Renal cortical epithelial cell (primary cell): ENCODE measurements around the gene YWHAE. TPM values are rescaled to one million over a fixed set of nuclear protein-coding genes. Genes with fewer than 3 reads are reported as not detected.
"Not testable (repeated sequence)": the region's sequence is repeated elsewhere in the genome, so short reads cannot be mapped to it uniquely, and the experiment has no call there.

Experiments
- DNase-seq: peaks from one replicate; pipeline ENCODE4 v3.0.0-alpha.2; 2011; ENCODE audit warnings: low read depth
- total RNA-seq: library from RNA; depleted of rRNA; stranded (reverse); fragments of >200 nt; gene quantifications from 2 replicates; pipeline ENCODE4 v1.2.3, GENCODE V29; 2014

Gene YWHAE
- total RNA-seq, 1 donor from 2014 or later = 1,023 TPM

DNA sequence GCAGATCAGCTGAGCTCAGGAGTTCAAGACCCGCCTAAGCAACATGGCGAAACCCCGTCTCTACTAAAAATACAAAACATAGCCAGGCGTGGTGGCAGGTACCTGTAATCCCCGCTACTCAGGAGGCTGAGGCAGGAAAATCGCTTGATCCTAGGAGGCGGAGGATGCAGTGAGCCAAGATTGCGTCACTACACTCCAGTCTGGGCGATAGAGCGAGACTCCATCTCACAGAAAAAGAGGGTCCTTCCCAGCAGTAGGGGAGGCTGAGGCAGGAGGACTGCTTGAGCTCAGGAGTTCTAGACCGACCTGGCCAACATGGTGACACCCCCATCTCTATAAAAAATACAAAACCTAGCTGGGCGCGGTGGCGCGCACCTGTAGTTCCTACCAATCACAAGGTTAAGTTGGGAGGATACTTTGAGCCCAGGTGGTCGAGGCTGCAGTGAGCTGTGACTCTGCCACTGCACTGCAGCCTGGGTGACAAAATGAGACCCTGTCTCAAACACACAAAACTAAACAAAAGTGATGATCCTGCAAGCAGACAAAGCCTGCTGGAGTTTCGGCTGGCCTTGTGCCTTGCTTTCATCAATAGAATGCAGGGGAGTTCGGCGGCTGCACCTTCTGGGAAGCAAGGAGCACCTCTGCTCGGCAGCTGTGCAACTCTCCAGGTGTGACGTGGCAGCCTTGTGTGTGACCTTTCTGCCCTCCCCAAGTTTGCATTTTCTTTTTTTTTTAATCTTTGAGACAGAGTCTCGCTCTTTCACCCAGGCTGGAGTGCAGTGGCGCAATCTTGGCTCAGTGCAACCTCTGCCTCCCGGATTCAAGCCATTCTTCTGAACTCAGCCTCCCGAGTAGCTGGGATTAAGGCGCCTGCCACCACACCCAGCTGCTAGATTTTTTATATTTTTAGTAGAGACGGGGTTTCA is 12.4 kb upstream of the YWHAE start:
- DNase-seq = no peak

DNA sequence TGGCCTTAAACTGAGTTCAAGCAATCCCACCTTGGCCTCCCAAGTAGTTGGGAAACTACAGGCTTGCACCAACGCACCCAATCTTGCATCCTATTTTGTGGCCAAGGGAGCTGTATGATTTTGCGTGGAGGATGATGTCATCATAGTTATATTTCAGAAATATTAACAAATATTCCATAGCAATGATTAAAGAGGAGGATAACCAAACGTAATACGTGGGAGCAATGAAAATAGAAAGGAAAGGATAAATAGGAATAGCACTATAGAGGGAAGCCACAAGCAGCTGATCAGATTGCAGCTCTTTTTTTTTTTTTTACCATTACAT is 2.2 kb upstream of the YWHAE start:
- DNase-seq = no peak

DNA sequence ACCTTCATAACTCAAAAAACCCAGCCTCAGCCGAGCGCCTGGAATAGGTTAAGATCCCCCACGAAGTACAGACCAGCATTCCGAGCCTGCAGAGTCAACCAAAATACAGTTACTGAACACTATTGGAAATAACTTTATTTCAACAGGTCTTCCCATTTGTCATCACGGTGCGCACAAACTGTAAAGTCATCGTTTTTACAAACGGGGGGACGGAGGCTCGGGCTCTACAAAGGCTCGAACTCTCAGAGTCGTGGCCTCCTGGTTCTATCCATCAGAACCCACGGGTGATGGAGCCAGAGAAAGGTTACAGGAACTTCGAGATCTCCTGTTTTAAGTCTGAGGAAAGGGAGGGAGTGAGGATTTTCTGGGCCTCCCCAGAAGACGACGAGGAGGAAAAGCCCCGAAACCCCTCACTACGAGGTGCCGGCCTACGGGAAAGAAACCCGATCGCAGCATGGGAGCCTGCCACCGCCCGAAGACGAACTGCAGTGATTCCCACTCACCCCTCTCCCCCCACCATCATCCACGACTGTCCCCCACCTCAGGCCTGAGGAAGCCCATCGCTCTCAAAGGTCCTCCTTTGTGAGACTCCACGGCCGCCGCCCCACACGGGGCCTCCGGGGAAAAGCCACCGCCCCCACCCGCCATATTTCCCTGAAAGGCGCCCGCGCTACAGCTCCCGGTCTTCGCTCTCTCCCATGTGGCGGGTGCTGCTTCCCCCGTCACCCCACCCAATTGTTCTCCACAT is 917 bp downstream of the YWHAE start:
- peak; percentile 44 for DNase-seq

DNA sequence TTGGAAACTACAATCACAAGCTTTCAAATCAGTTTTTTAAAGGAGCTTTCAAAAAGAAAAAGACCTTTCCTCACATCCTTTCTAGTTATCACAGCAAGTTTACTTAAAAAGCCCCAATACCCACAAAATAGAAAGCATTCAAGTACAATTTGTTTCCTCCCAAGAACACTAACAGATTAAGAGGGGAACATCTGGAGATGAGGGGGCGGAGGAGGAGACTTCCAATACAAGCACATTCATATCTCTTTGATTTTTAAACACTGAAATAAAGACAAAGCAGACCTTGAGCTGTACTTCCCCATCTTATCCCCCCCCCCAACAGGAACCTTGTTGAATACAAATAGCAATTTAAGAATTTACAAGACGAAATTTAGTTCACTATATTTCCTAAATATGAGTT is 2.0 kb downstream of the YWHAE start:
- no peak for DNase-seq

DNA sequence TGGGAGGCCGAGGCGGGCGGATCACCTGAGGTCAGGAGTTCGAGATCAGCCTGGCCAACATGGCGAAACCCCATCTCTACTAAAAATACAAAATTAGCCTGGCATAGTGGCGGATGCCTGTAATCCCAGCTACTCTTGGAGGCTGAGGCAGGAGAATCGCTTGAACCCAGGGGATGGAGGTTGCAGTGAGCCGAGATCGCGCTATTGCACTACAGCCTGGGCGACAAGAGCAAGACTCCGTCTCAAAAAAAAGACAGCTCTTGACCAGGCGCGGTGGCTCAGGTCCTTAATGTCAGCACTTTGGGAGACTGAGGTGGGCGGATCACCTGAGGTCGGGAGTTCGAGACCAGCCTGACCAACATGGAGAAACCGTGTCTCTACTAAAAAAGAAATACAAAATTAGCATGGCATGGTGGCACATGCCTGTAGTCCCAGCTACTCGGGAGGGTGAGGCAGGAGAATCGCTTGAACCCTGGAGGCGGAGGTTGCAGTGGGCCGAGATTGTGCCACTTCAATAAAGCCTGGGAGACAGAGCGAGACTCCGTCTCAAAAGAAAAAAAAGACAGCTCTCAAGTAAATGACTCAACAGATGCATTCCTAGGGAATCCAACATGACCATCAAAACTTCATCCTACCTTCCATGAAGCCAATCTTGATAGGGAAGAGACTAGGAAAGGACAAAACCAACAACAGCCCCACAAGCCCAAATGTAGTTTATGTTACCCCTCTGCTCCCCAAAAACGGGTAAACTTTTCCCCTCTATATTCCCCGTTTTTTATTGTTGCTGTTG is 4.0 kb downstream of the YWHAE start:
- DNase-seq = not testable (repeated sequence)

DNA sequence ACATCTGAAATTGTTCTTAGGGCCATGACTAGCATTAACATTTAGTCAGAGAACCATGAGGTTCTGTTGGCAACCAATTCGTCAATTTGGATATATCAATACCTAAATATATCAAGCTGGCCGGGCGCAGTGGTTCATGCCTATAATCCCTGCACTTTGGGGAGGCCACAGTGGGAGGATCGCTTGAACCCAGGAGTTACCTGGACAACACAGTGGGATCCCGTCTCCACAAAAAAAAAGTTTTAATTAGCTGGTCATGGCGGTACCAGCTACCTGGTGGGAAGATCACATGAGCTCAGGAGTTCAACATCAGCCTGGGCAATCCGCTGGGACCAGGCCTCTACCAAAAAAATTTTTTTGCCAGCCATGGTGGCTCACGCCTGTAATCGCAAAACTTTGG is 8.4 kb downstream of the YWHAE start:
- no peak for DNase-seq

DNA sequence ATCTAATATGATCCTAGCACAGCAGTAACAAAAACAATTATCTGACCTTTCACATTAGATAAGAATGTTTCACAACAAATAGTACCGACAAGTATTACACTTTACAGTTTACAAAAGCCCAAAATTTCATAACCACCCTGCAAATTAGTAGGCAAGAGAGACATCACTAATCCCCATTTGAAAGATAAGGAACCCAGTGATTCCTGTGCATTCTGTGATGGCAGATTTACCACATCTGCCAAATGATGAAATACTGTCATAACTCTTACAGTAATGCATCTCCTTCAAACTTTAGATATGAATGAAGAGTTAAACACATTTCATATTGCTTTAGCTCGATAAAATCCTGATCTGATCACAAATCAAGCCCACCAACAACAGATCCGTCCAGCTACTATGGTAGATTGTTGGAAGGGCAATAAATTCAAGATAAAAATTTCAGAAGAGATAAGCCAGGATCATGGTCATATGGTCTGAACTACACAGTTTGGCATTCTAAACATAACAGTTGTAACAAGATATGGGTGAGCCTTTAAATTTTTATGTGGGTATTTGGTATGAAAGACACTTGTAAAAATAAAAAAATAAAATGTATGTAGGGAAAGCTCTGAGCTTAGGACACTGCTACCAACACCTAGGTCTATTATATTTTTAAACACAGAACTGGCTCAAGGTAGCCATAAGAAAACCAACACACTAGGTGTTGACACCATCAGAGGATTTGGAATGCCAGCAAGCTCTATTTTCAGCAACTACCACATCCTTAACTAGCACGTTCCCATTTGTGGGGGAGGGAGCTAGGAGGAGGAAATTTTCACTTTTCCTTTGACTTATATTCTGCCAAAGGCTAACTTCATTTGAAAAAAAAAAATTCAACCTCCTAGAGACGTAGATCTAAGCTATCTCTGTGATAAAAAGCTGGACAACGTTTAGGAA is 9.3 kb downstream of the YWHAE start:
- DNase-seq = peak; percentile 43

DNA sequence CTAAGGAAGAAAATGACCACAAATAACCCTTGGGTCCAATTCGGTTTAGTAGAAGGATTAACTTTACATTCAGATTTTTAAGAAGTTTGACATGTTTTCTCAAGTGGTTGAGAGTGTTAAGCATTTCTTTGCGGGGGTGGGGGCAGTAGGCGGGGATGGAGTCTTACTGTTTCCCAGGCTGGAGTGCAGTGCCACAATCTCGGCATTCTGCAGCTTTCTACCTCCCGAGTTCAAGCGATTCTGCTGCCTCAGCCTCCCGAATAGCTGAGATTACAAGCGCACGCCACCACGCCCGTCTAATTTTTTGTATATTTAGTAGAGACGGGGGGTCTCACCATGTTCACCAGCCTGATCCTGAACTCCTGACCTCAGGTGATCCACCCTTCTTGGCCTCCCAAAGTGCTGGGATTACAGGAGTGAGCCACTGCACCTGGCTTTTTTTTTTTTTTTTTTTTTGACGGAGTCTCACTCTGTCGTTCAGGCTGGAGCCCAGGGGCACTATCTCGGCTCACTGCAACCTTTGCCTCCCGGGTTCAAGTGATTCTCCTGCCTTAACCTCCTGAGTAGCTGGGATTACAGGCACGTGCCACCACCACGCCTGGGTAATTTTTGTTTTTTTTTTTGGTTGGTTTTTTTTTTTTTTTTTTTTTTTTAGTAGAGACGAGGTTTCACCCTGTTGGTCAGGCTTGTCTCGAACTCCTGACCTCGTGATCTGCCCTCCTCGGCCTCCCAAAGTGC is 12.4 kb downstream of the YWHAE start:
- not testable (repeated sequence) for DNase-seq

DNA sequence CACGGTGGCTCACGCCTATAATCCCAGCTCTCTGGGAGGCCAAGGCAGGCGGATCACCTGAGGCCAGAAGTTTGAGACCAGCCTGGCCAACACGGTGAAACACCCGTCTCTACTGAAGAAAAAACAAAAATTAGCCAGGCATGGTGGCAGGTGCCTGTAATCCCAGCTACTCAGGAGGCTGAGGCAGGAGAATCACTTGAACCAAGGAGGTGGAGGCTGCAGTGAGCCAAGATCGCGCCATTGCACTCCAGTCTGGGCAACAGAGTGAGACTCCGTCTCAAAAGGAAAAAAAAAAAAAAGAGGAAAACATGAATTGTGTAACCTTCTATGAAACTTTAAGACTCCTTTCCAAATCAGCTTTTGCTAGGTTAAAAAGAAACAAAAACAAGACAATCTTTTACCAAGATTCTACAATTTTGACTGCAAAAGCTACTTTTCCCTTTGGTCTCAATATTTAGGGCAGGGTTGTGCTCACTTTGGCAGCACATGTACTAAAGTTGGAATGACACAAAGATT is 13.3 kb downstream of the YWHAE start:
- DNase-seq = not testable (repeated sequence)

DNA sequence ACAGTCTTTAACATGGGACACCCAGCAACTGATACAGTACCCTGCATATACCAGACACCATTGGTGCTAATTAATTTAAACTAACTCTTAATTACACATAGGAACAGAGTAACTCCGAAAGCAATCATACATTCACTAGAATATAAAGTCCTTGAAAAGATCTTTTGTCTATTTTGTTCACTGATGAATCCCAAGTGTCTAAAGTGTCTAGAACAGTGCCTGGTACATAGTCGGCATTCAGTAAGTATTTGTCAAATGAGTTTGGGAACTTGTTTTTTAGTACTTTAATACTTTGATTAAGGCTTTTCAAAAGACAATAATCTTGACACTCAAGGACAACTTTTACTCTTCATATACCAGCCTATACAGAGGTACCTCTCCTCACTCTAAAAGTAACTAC is 13.8 kb downstream of the YWHAE start:
- DNase-seq = no peak

DNA sequence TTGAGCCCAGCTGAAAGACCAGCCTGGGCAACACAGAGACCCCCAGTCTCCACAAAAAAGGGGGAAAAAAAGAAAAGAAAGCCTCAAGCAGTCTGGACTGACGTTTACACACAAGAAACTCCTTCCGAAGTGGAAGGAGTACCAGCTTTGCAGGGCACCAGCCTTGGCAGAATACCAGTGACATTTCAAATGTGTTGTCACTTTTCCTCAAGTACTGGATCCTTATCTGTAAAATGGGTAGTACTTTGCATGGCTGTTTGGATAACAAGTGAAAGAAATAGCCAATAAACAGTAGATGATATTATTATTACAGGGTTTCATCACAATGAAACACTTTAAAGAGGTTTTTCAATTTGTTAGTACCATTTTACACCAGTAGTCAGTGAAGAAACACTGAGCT is 14.2 kb downstream of the YWHAE start:
- DNase-seq = no peak

DNA sequence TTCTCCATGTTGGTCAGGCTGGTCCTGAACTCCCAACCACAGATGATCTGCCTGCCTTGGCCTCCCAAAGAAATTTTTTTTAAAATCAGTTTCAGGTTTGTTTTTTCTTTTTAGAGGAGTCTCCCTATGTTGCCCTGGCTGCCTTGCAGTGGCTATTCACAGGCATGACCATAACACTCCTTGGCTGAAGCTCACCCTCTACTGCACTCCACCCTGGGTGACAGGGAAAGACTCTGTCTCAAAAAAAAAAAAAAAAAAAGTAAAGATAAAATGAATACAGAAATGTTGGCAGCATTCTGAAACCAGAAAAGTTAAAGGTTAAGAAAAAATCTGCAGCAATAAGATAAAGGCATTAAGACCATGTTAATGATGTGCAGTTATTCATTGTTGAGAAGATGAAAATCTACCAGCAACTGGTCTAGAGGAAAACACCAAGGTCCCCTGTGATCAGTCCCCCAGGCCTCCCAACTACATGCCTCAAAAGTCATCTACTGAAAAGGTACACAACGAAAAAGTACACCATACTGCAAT is 15.1 kb downstream of the YWHAE start:
- DNase-seq = no peak

DNA sequence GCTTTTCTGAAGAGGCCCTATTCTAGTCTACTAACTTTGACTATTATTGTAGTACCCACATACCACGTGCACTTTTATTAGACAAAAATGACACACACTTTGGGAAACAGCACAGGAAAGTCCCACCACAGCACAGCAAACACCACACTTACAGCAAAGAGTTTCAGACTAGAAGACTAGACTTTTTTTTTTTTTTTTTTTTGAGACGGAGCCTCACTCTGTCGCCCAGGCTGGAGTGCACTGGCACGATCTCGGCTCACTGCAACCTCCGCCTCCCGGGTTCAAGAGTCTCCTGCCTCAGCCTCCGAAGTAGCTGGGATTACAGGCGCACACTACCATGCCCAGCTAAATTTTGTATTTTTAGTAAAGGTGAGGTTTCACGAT is 20.1 kb downstream of the YWHAE start:
- DNase-seq = no peak

DNA sequence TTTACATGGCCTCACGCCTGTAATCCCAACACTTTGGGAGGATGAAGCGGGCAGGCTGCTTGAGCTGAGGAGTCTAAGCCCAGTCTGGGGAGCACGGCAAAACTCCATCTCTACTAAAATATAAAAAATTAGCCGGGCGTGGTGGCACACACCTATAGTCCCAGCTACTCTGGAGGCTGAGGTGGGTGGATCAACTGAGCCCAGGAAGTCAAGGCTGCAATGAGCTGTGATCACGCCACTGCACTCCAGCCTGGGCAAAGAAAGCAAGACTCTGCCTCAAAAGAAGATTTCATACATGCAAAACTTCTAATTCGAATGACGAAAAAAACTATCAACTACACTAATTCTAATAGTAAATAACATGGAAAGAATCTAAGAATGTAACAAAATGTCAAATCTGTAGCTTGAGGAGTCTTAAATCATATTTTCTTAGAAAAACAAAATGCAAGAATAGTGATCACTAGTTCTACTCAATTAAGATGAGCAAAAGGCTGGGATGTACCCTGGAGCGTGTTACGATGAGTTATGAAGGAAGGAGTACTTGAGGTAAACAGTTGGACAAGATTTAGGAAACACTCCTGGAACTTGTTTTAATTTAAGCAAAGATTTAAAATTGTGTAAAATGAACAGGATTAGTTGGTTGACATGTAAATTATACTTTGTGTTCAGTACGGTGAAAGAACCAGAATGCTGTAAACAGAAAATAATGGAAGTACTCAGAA is 20.7 kb downstream of the YWHAE start:
- DNase-seq = no peak

DNA sequence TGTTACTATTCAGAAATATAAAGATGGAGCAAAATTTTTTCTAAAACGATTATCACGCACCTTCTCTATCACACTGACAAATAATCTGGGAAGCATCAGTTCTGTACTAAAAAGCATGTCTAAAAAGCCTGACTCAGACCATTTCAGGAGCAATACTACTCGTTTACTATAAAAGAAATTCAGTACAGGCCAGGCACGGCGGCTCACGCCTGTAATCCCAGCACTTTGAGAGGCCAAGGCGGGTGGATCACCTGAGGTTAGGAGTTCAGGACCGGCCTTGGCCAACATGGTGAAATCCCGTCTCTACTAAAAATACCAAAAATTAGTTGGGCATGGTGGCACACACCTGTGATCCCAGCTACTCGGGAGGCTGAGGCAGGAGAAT is 21.6 kb downstream of the YWHAE start:
- not testable (repeated sequence) for DNase-seq

DNA sequence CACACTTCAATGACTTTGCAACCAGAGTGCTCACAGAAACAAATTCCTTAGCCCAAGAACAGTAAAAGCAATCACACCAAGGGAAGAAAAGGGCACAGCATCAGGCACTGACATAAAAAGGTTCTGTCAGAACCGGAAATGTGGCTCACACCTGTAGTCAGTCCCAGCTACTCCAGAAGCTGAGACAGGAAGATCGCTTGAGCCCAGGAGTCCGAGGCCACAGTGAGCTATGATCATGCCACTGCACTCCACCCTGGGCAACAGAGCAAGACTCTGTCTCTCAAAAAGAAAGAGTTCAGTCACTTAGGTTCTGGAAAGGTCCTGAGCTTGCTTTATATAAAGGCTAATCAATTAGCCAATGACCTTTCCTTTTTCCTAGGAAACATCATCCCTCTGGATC is 22.7 kb downstream of the YWHAE start:
- DNase-seq = no peak

DNA sequence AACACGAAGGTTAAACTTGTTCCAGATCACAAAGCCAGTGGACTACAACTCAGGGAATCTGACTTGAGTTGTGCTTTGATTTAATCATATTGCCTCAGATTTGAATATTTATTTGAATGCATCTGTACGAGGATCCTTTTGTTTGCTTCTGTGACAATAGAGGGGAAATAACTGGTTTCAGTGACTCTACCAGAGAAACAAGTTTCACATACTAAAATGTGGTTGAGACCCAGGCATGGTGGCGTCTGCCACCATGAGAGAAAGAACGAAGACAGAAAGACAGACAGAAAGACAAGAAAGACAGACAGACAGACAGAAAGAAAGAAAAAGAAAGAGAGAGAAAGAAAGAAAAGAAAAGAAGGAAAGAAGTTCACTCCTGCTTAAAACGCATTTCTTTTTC is 24.0 kb downstream of the YWHAE start:
- DNase-seq = no peak

DNA sequence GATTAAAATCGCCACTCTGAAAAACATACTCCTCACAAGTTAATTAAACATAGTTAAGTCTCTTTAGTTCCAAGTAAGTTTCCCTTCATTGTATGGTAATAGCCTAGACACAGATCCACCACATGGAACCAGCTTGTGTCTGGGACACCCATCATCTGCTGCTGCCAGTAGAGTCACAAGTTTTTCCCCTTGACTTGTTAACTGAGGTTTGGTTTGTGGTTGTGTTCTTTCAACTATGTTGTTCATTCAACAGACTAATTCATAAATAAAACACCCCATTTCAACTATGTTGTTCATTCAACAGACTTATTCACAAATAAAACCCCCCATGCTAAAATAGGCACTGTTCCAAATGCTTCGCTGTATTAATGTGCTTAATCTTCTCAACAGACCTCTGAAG is 24.4 kb downstream of the YWHAE start:
- DNase-seq = peak; percentile 55

DNA sequence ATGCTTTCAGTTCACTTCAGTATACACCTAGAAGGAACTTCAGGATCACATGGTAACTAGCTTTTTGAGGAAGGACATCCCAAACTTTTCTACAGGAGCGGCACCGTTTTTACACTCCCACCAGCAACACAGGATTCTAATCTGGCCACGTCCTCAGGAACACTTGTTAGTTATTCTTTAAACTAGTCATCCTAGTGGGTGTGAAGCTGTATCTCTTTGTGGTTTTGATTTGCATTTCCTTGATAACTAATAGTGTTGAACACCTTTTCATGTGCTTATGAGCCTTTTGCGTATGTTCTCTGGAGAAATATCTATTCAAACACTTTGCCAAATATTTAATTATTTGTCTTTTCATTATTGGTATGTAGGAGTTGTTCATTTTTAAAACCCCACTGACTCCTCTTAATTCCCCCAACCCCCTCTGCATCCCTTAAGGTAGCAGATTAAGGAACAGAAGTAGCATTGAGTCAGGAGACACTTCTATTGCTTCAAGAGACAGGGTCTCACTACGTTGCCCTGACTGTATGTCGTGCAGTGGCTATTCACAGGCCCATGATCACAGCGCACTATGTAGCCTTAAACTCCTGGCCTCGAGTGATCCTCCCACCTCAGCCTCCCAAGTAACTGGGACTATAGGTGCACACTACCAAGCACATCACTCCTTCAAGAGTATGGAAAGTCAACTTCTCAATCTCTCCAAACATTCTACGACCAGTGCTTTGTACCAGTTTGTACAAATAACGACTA is 25.4 kb downstream of the YWHAE start:
- DNase-seq = peak; percentile 67
